Lung (tissue), 12 donors: ENCODE data around the gene RNF183. TPM values are rescaled to one million over a fixed set of nuclear protein-coding genes. Genes with fewer than 3 reads are reported as not detected.

ENCODE experiments used
- ATAC-seq: fragments of 200-7000 bp; cut with Tn5 transposase; one replicate; pipeline ENCODE4 v1.9.1; 2020; ENCODE audit warnings: moderate number of reproducible peaks; ENCODE audit not compliant: insufficient read depth, low FRiP score
- DNase-seq, 3 donors: peaks; one replicate each; pipeline ENCODE4 v3.0.0-alpha.2; 2013 to 2017
- H3K27ac ChIP-seq, 2 donors: one replicate each; pipeline ENCODE4 v1.5.1; 2013; ENCODE audit warnings: mild to moderate bottlenecking in 2 of 2, moderate library complexity in 2 of 2, control low read depth in 1 of 2, inconsistent platforms in 1 of 2, low read depth in 1 of 2, low read length in 1 of 2
- H3K27me3 ChIP-seq, 3 donors: one replicate each; pipeline ENCODE4 v1.5.1; 2013; ENCODE audit warnings: low read length in 2 of 3; ENCODE audit not compliant: control insufficient read depth in 3 of 3, insufficient read depth in 3 of 3
- H3K36me3 ChIP-seq, 4 donors: one replicate each; pipeline ENCODE4 v1.5.1; 2013; ENCODE audit warnings: low read length in 4 of 4, mild to moderate bottlenecking in 1 of 4, moderate library complexity in 1 of 4; ENCODE audit not compliant: control insufficient read depth in 4 of 4, insufficient read depth in 4 of 4
- H3K4me1 ChIP-seq, 5 donors: one replicate each; pipeline ENCODE4 v1.5.1; 2013; ENCODE audit warnings: low read length in 5 of 5, mild to moderate bottlenecking in 2 of 5, moderate library complexity in 1 of 5; ENCODE audit not compliant: control insufficient read depth in 5 of 5, insufficient read depth in 5 of 5
- H3K4me3 ChIP-seq: one replicate; pipeline ENCODE4 v1.5.1; 2013; ENCODE audit warnings: mild to moderate bottlenecking, control low read depth, moderate library complexity
- H3K9ac ChIP-seq, 2 donors: one replicate each; pipeline ENCODE4 v1.5.1; 2013; ENCODE audit warnings: low read length in 2 of 2, control low read depth in 1 of 2; ENCODE audit not compliant: insufficient read depth in 1 of 2
- H3K9me3 ChIP-seq, 4 donors: one replicate each; pipeline ENCODE4 v1.5.1; 2013; ENCODE audit warnings: low read length in 3 of 4, mild to moderate bottlenecking in 1 of 4, moderate library complexity in 1 of 4; ENCODE audit not compliant: control insufficient read depth in 4 of 4, insufficient read depth in 3 of 4
- CTCF ChIP-seq: IDR thresholded peaks from 2 replicates; pipeline ENCODE4 v1.5.1; 2012; ENCODE audit warnings: mild to moderate bottlenecking; ENCODE audit errors: control extremely low read depth, extremely low read depth
- WGBS, 2 donors: extraction: QIAGEN DNeasy Blood & Tissue Kit; methylation state at CpG; one replicate each; pipeline ENCODE4 v1.1.7; 2013; 5-methylcytosine and 5-hydroxymethylcytosine counted together
- polyA plus RNA-seq, 2 donors: library from polyadenylated mRNA; stranded (reverse); fragments of 200-250 nt; gene quantifications; one replicate each; pipeline ENCODE4 v1.2.1, GENCODE V29; 2013
- total RNA-seq, 2 donors: library from RNA; depleted of rRNA in 1 of 2; stranded (reverse); fragments of >200 nt in 1 of 2; gene quantifications; one replicate each; pipeline ENCODE4 v1.2.1, GENCODE V29; 2014 to 2021
- donor health status: control.
- donor health status: control.
- donor health status: Bipolar disorder and iron deficiency.
- donor health status: healthy.
- donor health status: DM: yes; HTN: yes; CAD: no.

The RNF183 gene
- total and polyA plus RNA-seq, 4 donors: 0.12 to 1.1 (median 0.56) TPM

DNA sequence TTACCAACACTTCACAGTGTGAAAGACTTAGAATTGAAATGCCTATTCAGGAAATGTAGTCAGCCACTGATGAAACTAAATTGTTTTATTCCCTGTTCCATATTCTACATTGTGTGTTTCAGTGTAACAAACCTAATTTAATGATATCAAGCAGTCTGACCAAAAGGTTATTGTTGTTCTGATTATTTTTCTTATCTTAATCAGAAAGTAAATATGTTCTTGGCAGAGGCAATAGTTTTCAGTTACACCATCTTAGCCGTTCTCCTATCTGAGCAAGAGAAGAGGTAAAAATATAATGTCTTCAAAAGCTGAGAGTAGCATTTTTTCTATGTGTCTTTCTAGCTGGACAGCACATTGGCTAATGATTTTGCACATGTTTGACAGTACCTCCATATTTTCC is 44.9 kb downstream of the RNF183 start:
- no peak overlapping the region for H3K9ac ChIP-seq
- no peaks in the 10 kb centered on the region for H3K27me3 ChIP-seq
- no peak overlapping the region for H3K27ac ChIP-seq
- peaks cover 4 to 22% (median 13%) of the 10 kb centered on the region in 4 donors for H3K36me3 ChIP-seq
- 74 to 76% methylated on average over 1 of the region's 1 CpG for WGBS, 2 donors
- no peaks in the 10 kb centered on the region for H3K9me3 ChIP-seq
- ATAC-seq (no peak), DNase-seq (no peak)
- H3K4me3 ChIP-seq: no peak overlapping the region
- no peak for TF ChIP-seq CTCF
- H3K4me1 ChIP-seq: peaks cover 0 to 3% (median 0%) of the 10 kb centered on the region in 5 donors

GRCh38 chr9:113257863-113258262 is 45.3 kb downstream of the RNF183 start:
- Histone ChIP-seq H3K4me1 (peaks cover 0 to 3% (median 0%) of the 10 kb centered on the region in 5 donors), H3K27me3 (no peaks in the 10 kb centered on the region), H3K9me3 (no peaks in the 10 kb centered on the region), H3K36me3 (peaks cover 4 to 22% (median 13%) of the 10 kb centered on the region in 4 donors), H3K27ac (no peak overlapping the region), H3K4me3 (no peak overlapping the region), H3K9ac (no peak overlapping the region)
- no peak for ATAC-seq
- no peak for TF ChIP-seq CTCF
- DNase-seq: no peak
- 90 to 94% methylated on average over 3 of the region's 3 CpGs for WGBS, 2 donors

DNA sequence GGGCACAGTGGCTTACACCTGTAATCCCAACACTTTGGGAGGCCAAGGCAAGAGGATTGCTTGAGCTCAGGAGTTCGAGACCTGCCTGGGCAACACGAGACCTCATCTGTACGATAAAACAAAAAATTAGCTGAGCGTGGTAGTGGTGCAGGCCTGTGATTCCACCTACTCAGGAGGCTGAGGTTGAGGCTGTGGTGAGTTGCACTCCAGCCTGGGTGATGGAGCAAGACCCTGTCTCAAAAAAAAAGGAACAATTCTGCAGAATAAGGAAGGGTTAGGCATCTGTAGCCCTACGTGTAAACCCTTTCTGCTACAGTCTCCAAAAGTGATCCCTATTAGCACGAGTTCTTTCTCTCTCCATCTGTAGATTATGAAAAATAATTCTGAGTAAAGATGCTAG is 47.7 kb downstream of the RNF183 start:
- 43 to 78% methylated on average over 6 of the region's 6 CpGs for WGBS, 2 donors
- no peak for DNase-seq
- Histone ChIP-seq H3K36me3 (peaks cover 4 to 16% (median 12%) of the 10 kb centered on the region in 4 donors), H3K4me1 (peaks cover 0 to 3% (median 0%) of the 10 kb centered on the region in 5 donors), H3K27ac (no peak overlapping the region), H3K27me3 (no peaks in the 10 kb centered on the region), H3K9me3 (no peaks in the 10 kb centered on the region), H3K4me3 (no peak overlapping the region), H3K9ac (no peak overlapping the region)
- no peak for ATAC-seq
- TF ChIP-seq CTCF: no peak

DNA sequence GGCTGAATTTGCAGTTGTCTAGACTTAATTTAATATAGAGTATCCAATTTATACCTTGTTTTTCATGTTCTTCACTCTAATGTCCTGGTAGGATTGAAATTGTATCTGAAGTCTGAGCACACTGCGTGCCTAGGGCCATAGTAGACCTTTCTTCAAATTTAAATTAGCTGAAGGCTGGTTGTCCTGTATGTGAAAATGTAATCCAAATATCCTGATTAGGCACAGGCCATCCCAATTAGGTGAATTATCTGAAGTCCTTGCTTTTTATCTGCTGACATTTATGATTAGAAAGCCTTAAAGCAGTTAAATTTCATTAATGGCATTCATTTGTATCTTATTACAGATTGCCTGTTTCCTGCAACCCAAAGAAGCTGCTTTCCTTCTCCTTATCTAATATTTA is 48.2 kb downstream of the RNF183 start:
- Histone ChIP-seq H3K9me3 (no peaks in the 10 kb centered on the region), H3K4me1 (peaks cover 0 to 3% (median 0%) of the 10 kb centered on the region in 5 donors), H3K9ac (no peak overlapping the region), H3K36me3 (peaks cover 0 to 11% (median 11%) of the 10 kb centered on the region in 4 donors), H3K27ac (no peak overlapping the region), H3K27me3 (no peaks in the 10 kb centered on the region), H3K4me3 (no peak overlapping the region)
- WGBS, 2 donors: 90 to 94% methylated on average over 1 of the region's 1 CpG
- no peak for ATAC-seq
- DNase-seq: no peak
- TF ChIP-seq CTCF: no peak
